Mononuclear cell (primary cell): ENCODE measurements around the gene RSPRY1. TPM values are rescaled to one million over a fixed set of nuclear protein-coding genes. Genes with fewer than 3 reads are reported as not detected.
"Not testable (repeated sequence)": the region's sequence is repeated elsewhere in the genome, so short reads cannot be mapped to it uniquely, and the experiment has no call there.

Source experiments
- H3K27me3 ChIP-seq: 2 replicates; pipeline ENCODE4 v1.6.0; 2011; ENCODE audit warnings: low read length, control low read depth; ENCODE audit not compliant: insufficient read depth
- H3K4me1 ChIP-seq: 2 replicates; pipeline ENCODE4 v1.5.1; 2011; ENCODE audit warnings: mild to moderate bottlenecking, low read length, control low read depth; ENCODE audit not compliant: insufficient read depth
- H3K4me3 ChIP-seq: 2 replicates; pipeline ENCODE4 v1.5.1; 2011; ENCODE audit warnings: mild to moderate bottlenecking, low read length, moderate library complexity
- H3K9me3 ChIP-seq: 2 replicates; pipeline ENCODE4 v1.5.1; 2011; ENCODE audit warnings: low read depth, mild to moderate bottlenecking, control low read depth, low read length
- total RNA-seq: library from RNA; depleted of rRNA; stranded (reverse); fragments of >200 nt; gene quantifications from one replicate; pipeline ENCODE4 v1.2.3, GENCODE V29; 2012

RSPRY1 gene
- total RNA-seq, 1 donor = 25.4 TPM

- peaks cover 6% of the 10 kb centered on the region for H3K4me1 ChIP-seq
- no peaks in the 10 kb centered on the region for H3K27me3 ChIP-seq
- no peaks in the 10 kb centered on the region for H3K9me3 ChIP-seq
- no peak overlapping the region for H3K4me3 ChIP-seq
Observed at GRCh38 chr16:57258910-57259475, 72.9 kb downstream of the RSPRY1 start.

- Histone ChIP-seq H3K27me3 (no peaks in the 10 kb centered on the region), H3K4me1 (peaks cover 6% of the 10 kb centered on the region), H3K4me3 (no peak overlapping the region)
Observed at GRCh38 chr16:57260294-57260929, 74.3 kb downstream of the RSPRY1 start.

GRCh38 chr16:57261806-57262205, 75.7 kb downstream of the RSPRY1 start:
- no peak overlapping the region for H3K4me3 ChIP-seq
- no peaks in the 10 kb centered on the region for H3K27me3 ChIP-seq
- H3K4me1 ChIP-seq = peaks cover 15% of the 10 kb centered on the region

More at GRCh38 chr16:57260294-57260929, 74.3 kb downstream of the RSPRY1 start:
- H3K9me3 ChIP-seq = no peaks in the 10 kb centered on the region

GRCh38 chr16:57262841-57263540, 76.9 kb downstream of the RSPRY1 start:
- Histone ChIP-seq H3K9me3 (no peaks in the 10 kb centered on the region), H3K27me3 (no peaks in the 10 kb centered on the region), H3K4me3 (no peak overlapping the region), H3K4me1 (peaks cover 15% of the 10 kb centered on the region)

More at GRCh38 chr16:57261806-57262205, 75.7 kb downstream of the RSPRY1 start:
- no peaks in the 10 kb centered on the region for H3K9me3 ChIP-seq

- Histone ChIP-seq H3K4me1 (peaks cover 15% of the 10 kb centered on the region), H3K27me3 (no peaks in the 10 kb centered on the region), H3K4me3 (no peak overlapping the region), H3K9me3 (no peaks in the 10 kb centered on the region)
Observed at GRCh38 chr16:57263541-57264351, 77.6 kb downstream of the RSPRY1 start.

- no peaks in the 10 kb centered on the region for H3K9me3 ChIP-seq
- H3K4me1 ChIP-seq = peaks cover 15% of the 10 kb centered on the region
- H3K27me3 ChIP-seq = no peaks in the 10 kb centered on the region
- no peak overlapping the region for H3K4me3 ChIP-seq
Observed at GRCh38 chr16:57264381-57264780, 78.3 kb downstream of the RSPRY1 start.

- H3K9me3 ChIP-seq = no peaks in the 10 kb centered on the region
- H3K4me1 ChIP-seq = peaks cover 12% of the 10 kb centered on the region
- no peak overlapping the region for H3K4me3 ChIP-seq
- no peaks in the 10 kb centered on the region for H3K27me3 ChIP-seq
Observed at GRCh38 chr16:57264950-57265371, 78.8 kb downstream of the RSPRY1 start.

- Histone ChIP-seq H3K4me3 (no peak overlapping the region), H3K4me1 (peaks cover 9% of the 10 kb centered on the region), H3K27me3 (no peaks in the 10 kb centered on the region), H3K9me3 (no peaks in the 10 kb centered on the region)
Observed at GRCh38 chr16:57265850-57266530, 79.9 kb downstream of the RSPRY1 start.

- H3K27me3 ChIP-seq = no peaks in the 10 kb centered on the region
- no peak overlapping the region for H3K4me3 ChIP-seq
- peaks cover 9% of the 10 kb centered on the region for H3K4me1 ChIP-seq
- no peaks in the 10 kb centered on the region for H3K9me3 ChIP-seq
Observed at GRCh38 chr16:57266531-57267260, 80.6 kb downstream of the RSPRY1 start.

- H3K27me3 ChIP-seq, H3K9me3 ChIP-seq, H3K4me3 ChIP-seq, H3K4me1 ChIP-seq: not testable (repeated sequence)
Observed at GRCh38 chr16:57267343-57267742, 81.2 kb downstream of the RSPRY1 start.

- peaks cover 9% of the 10 kb centered on the region for H3K4me1 ChIP-seq
- no peaks in the 10 kb centered on the region for H3K27me3 ChIP-seq
- no peaks in the 10 kb centered on the region for H3K9me3 ChIP-seq
- no peak overlapping the region for H3K4me3 ChIP-seq
Observed at GRCh38 chr16:57268804-57269800, 83.0 kb downstream of the RSPRY1 start.

- H3K9me3 ChIP-seq = no peaks in the 10 kb centered on the region
- H3K27me3 ChIP-seq = no peaks in the 10 kb centered on the region
- H3K4me3 ChIP-seq = no peak overlapping the region
Observed at GRCh38 chr16:57270221-57271062, 84.3 kb downstream of the RSPRY1 start.

GRCh38 chr16:57271063-57271345, 84.9 kb downstream of the RSPRY1 start:
- Histone ChIP-seq H3K4me3 (no peak overlapping the region), H3K9me3 (no peaks in the 10 kb centered on the region), H3K4me1 (peaks cover 10% of the 10 kb centered on the region), H3K27me3 (no peaks in the 10 kb centered on the region)

More at GRCh38 chr16:57270221-57271062, 84.3 kb downstream of the RSPRY1 start:
- H3K4me1 ChIP-seq = peaks cover 9% of the 10 kb centered on the region
